WTC11 (cell line): ENCODE results near the gene PATL2. TPM values are rescaled to one million over a fixed set of nuclear protein-coding genes. Genes with fewer than 3 reads are reported as not detected.
"Not testable (repeated sequence)": the region's sequence is repeated elsewhere in the genome, so short reads cannot be mapped to it uniquely, and the experiment has no call there.

Experiments used
- ATAC-seq: fragments of 200-7000 bp; cut with Tn5 transposase; 2 replicates; pipeline ENCODE4 v1.10.0; 2021; ENCODE audit warnings: mild to moderate bottlenecking, moderate library complexity
- CTCF ChIA-PET: fragments of 300-600 bp; sonication (Branson Sonifier 250); formaldehyde crosslinking; loops from one replicate; lab custom pipeline; 2021; ENCODE audit warnings: antibody characterized with exemption; lab: Charles Lee
- POLR2A ChIA-PET: fragments of 350-600 bp; sonication (Branson Sonifier 250); formaldehyde crosslinking; loops from one replicate; lab custom pipeline; 2021; ENCODE audit warnings: antibody characterized with exemption; lab: Charles Lee
- DNase-seq: peaks from one replicate; pipeline ENCODE4 v3.0.0; 2021; ENCODE audit warnings: low spot score
- H3K27ac Mint-ChIP-seq: 2 replicates; pipeline ENCODE4 v1.8.0; 2021; ENCODE audit warnings: mixed read lengths
- H3K27me3 Mint-ChIP-seq: 2 replicates; pipeline ENCODE4 v1.8.0; 2021; ENCODE audit warnings: low read depth, mild to moderate bottlenecking, moderate library complexity, mixed read lengths
- H3K36me3 Mint-ChIP-seq: 2 replicates; pipeline ENCODE4 v1.8.0; 2021; ENCODE audit warnings: mixed read lengths
- H3K4me1 Mint-ChIP-seq: 2 replicates; pipeline ENCODE4 v1.8.0; 2022; ENCODE audit warnings: mixed read lengths
- H3K4me3 Mint-ChIP-seq: 2 replicates; pipeline ENCODE4 v1.8.0; 2021; ENCODE audit warnings: mild to moderate bottlenecking, moderate library complexity, mixed read lengths
- H3K9me3 Mint-ChIP-seq: 2 replicates; pipeline ENCODE4 v1.8.0; 2021; ENCODE audit warnings: mixed read lengths
- ELF4 ChIP-seq: sonication (generic); formaldehyde crosslinking; IDR thresholded peaks from 2 replicates; pipeline ENCODE4 v1.8.1; 2022; ENCODE audit warnings: low read depth, mild to moderate bottlenecking, moderate library complexity, missing genetic modification reagents
- ETV6 ChIP-seq: sonication (generic); formaldehyde crosslinking; IDR thresholded peaks from 2 replicates; pipeline ENCODE4 v1.8.1; 2022; ENCODE audit warnings: mild to moderate bottlenecking, missing genetic modification reagents
- GABPB1 ChIP-seq: sonication (generic); formaldehyde crosslinking; IDR thresholded peaks from 2 replicates; pipeline ENCODE4 v1.8.1; 2023; ENCODE audit warnings: mild to moderate bottlenecking, missing genetic modification reagents
- IRF2 ChIP-seq: sonication (generic); formaldehyde crosslinking; IDR thresholded peaks from 2 replicates; pipeline ENCODE4 v1.8.0; 2022; ENCODE audit warnings: low read depth, missing genetic modification reagents, borderline replicate concordance
- NFATC4 ChIP-seq: fragments of 250-450 bp; sonication (Bioruptor Pico); IDR thresholded peaks from 2 replicates; pipeline ENCODE4 v1.9.0; 2021; ENCODE audit warnings: mild to moderate bottlenecking
- NR2C2 ChIP-seq: sonication (generic); formaldehyde crosslinking; IDR thresholded peaks from 2 replicates; pipeline ENCODE4 v1.8.0; 2022; ENCODE audit warnings: mild to moderate bottlenecking, missing genetic modification reagents
- SOX15 ChIP-seq: fragments of 250-450 bp; sonication (Bioruptor Pico); IDR thresholded peaks from 2 replicates; pipeline ENCODE4 v1.9.0; 2021; ENCODE audit warnings: mild to moderate bottlenecking
- TCF7 ChIP-seq: sonication (generic); formaldehyde crosslinking; IDR thresholded peaks from 2 replicates; pipeline ENCODE4 v1.8.0; 2022; ENCODE audit warnings: mild to moderate bottlenecking, low read depth, missing genetic modification reagents, moderate library complexity
- TEAD1 ChIP-seq: sonication (generic); formaldehyde crosslinking; IDR thresholded peaks from 2 replicates; pipeline ENCODE4 v1.8.0; 2022; ENCODE audit warnings: mild to moderate bottlenecking, missing genetic modification reagents
- TP53 ChIP-seq: sonication (generic); formaldehyde crosslinking; IDR thresholded peaks from 2 replicates; pipeline ENCODE4 v1.8.1; 2023; ENCODE audit warnings: mild to moderate bottlenecking, missing genetic modification reagents
- ZNF121 ChIP-seq: sonication (generic); formaldehyde crosslinking; IDR thresholded peaks from 2 replicates; pipeline ENCODE4 v1.8.0; 2023; ENCODE audit warnings: missing genetic modification reagents
- ZNF138 ChIP-seq: sonication (generic); formaldehyde crosslinking; conservative IDR thresholded peaks from 2 replicates; pipeline ENCODE4 v1.8.1; 2022; ENCODE audit warnings: mild to moderate bottlenecking, moderate library complexity, missing genetic modification reagents
- ZNF396 ChIP-seq: fragments of 250-450 bp; sonication (Bioruptor Pico); IDR thresholded peaks from 2 replicates; pipeline ENCODE4 v1.8.0; 2021; ENCODE audit warnings: mild to moderate bottlenecking, moderate library complexity, borderline replicate concordance
- ZNF671 ChIP-seq: fragments of 250-450 bp; sonication (Bioruptor Pico); IDR thresholded peaks from 2 replicates; pipeline ENCODE4 v1.8.0; 2021; ENCODE audit warnings: mild to moderate bottlenecking
- total RNA-seq: library from RNA; stranded (reverse); gene quantifications from 3 replicates; pipeline ENCODE4 v1.2.3, GENCODE V29; 2021
- TF ChIP-seq, protein P1 (sequence below): sonication (generic); formaldehyde crosslinking; IDR thresholded peaks from 2 replicates; pipeline ENCODE4 v1.8.0; 2022; ENCODE audit warnings: missing genetic modification reagents
- TF ChIP-seq, protein P2 (sequence below): fragments of 250-450 bp; sonication (Bioruptor Pico); IDR thresholded peaks from 2 replicates; pipeline ENCODE4 v1.9.0; 2021; ENCODE audit warnings: mild to moderate bottlenecking
- TF ChIP-seq, protein P3 (sequence below): sonication (generic); formaldehyde crosslinking; IDR thresholded peaks from 2 replicates; pipeline ENCODE4 v1.8.1; 2023; ENCODE audit warnings: mild to moderate bottlenecking, missing genetic modification reagents, moderate library complexity

The PATL2 gene
- total RNA-seq, 1 experiment from 2014 or later = 0.59 TPM

DNA sequence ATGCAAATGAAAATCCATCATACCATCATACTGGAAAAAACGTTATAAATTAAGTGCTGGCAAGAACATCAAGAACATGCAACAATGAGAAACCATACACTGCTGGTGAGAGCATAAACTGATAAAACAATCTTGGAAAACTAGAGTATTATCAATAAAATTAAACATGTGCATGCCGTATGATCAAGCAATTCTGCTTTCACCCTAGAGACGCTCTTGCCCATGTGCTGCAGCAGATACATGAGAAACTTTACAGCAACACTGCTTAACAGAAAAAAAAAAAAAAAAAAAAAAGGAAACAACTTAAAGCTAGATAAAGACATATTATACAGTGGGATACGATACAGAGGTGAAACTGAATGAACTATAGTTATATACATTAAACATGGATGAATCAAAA, 69.5 kb downstream of the PATL2 start (continued):
- TF ChIP-seq, protein P1, sequence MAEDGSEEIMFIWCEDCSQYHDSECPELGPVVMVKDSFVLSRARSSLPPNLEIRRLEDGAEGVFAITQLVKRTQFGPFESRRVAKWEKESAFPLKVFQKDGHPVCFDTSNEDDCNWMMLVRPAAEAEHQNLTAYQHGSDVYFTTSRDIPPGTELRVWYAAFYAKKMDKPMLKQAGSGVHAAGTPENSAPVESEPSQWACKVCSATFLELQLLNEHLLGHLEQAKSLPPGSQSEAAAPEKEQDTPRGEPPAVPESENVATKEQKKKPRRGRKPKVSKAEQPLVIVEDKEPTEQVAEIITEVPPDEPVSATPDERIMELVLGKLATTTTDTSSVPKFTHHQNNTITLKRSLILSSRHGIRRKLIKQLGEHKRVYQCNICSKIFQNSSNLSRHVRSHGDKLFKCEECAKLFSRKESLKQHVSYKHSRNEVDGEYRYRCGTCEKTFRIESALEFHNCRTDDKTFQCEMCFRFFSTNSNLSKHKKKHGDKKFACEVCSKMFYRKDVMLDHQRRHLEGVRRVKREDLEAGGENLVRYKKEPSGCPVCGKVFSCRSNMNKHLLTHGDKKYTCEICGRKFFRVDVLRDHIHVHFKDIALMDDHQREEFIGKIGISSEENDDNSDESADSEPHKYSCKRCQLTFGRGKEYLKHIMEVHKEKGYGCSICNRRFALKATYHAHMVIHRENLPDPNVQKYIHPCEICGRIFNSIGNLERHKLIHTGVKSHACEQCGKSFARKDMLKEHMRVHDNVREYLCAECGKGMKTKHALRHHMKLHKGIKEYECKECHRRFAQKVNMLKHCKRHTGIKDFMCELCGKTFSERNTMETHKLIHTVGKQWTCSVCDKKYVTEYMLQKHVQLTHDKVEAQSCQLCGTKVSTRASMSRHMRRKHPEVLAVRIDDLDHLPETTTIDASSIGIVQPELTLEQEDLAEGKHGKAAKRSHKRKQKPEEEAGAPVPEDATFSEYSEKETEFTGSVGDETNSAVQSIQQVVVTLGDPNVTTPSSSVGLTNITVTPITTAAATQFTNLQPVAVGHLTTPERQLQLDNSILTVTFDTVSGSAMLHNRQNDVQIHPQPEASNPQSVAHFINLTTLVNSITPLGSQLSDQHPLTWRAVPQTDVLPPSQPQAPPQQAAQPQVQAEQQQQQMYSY (CRISPR knock-in tag) = no peak
- TF ChIP-seq IRF2 (CRISPR knock-in tag) = no peak
- TF ChIP-seq SOX15 (CRISPR knock-in tag) = no peak
- TF ChIP-seq ELF4 (CRISPR knock-in tag) = no peak
- no peak for TF ChIP-seq ZNF138 (CRISPR knock-in tag)
- TF ChIP-seq TCF7 (CRISPR knock-in tag) = no peak
- TF ChIP-seq ETV6 = no peak

DNA sequence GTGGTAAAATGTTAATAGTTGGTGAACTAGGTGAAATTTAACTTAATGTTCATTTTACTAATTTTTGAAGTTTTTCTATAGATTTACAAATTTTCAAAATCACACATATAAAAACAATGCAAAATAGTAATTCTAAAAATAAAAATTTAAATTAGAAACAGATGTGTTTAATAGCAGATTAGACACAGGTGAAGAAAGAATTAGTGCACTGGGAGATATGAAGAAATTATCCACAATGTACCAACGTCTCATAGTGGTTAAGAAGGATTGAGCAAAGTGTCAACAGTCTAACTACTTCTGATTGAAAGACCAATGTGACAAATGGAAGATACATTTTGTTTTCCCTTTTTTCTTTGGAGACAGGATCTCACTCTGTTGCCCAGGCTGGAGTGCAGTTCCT, 74.1 kb downstream of the PATL2 start:
- POLR2A ChIA-PET = no interaction called here
- H3K27ac Mint-ChIP-seq = no peak overlapping the region
- CTCF ChIA-PET = no interaction called here

DNA sequence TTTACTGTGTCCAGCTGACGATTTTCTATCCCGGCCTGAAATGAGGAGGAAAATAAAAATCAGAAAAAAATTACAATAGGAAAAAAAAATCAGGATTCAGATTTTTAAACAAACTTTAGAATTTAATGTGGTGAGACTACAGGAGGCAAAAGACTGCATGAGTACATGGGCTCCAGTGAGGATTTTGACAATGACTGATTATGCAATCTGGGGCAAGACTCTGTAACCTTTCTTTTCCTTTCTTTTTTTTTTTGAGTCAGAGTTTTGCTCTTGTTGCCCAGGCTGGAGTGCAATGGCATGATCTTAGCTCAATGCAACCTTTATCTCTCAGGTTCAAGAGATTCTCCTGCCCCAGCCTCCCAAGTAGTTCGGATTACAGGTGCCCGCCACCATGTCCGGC, 77.5 kb downstream of the PATL2 start:
- POLR2A ChIA-PET = no interaction called here
- Mint-ChIP-seq H3K4me1 (no peaks in the 10 kb centered on the region), H3K4me3 (no peak overlapping the region), H3K36me3 (peaks cover 51% of the 10 kb centered on the region), H3K27ac (no peak overlapping the region), H3K9me3 (0 out of 2 replicates have a peak, but pooled peaks cover 3% of the 10 kb centered on the region), H3K27me3 (no peaks in the 10 kb centered on the region)
- ATAC-seq (no peak), DNase-seq (no peak)
- CTCF ChIA-PET = no interaction called here
- no peak for TF ChIP-seq ZNF396 (CRISPR knock-in tag)
- no peak for TF ChIP-seq ZNF121 (CRISPR knock-in tag)
- TF ChIP-seq NFATC4 (CRISPR knock-in tag) = no peak
- TF ChIP-seq, protein P2, sequence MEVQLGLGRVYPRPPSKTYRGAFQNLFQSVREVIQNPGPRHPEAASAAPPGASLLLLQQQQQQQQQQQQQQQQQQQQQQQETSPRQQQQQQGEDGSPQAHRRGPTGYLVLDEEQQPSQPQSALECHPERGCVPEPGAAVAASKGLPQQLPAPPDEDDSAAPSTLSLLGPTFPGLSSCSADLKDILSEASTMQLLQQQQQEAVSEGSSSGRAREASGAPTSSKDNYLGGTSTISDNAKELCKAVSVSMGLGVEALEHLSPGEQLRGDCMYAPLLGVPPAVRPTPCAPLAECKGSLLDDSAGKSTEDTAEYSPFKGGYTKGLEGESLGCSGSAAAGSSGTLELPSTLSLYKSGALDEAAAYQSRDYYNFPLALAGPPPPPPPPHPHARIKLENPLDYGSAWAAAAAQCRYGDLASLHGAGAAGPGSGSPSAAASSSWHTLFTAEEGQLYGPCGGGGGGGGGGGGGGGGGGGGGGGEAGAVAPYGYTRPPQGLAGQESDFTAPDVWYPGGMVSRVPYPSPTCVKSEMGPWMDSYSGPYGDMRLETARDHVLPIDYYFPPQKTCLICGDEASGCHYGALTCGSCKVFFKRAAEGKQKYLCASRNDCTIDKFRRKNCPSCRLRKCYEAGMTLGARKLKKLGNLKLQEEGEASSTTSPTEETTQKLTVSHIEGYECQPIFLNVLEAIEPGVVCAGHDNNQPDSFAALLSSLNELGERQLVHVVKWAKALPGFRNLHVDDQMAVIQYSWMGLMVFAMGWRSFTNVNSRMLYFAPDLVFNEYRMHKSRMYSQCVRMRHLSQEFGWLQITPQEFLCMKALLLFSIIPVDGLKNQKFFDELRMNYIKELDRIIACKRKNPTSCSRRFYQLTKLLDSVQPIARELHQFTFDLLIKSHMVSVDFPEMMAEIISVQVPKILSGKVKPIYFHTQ (CRISPR knock-in tag) = no peak
- TF ChIP-seq GABPB1 (CRISPR knock-in tag) = no peak

More for the DNA sequence above, 74.1 kb downstream of the PATL2 start:
- ATAC-seq = no peak
- Mint-ChIP-seq H3K4me1 (no peaks in the 10 kb centered on the region), H3K36me3 (peaks cover 35% of the 10 kb centered on the region), H3K27me3 (no peaks in the 10 kb centered on the region), H3K9me3 (0 out of 2 replicates have a peak, but pooled peaks cover 3% of the 10 kb centered on the region), H3K4me3 (no peak overlapping the region)
- TF ChIP-seq TP53 (CRISPR knock-in tag) (no peak), TEAD1 (CRISPR knock-in tag) (no peak), NR2C2 (CRISPR knock-in tag) (no peak), ZNF671 (no peak), TCF7 (CRISPR knock-in tag) (no peak)
- TF ChIP-seq, protein P3, sequence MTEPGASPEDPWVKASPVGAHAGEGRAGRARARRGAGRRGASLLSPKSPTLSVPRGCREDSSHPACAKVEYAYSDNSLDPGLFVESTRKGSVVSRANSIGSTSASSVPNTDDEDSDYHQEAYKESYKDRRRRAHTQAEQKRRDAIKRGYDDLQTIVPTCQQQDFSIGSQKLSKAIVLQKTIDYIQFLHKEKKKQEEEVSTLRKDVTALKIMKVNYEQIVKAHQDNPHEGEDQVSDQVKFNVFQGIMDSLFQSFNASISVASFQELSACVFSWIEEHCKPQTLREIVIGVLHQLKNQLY (CRISPR knock-in tag) = no peak
- DNase-seq = no peak

DNA sequence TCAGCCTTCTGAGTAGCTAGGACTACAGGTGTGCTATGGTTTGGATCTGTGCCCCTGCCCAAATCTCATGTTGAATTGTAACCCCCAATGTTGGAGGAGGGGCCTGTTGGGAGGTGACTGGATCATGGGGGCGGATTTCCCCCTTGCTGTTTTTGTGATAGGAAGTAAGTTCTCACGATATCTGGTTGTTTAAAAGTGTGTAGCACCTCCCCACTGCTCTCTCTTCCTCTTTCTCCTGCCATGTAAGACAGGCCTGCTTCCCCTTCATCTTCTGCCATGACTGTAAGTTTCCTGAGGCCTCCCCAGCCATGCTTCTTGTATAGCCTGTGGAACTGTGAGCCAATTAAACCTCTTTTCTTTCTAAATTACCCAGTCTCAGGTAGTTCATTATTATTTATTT, 85.8 kb downstream of the PATL2 start:
- ATAC-seq, H3K4me1 Mint-ChIP-seq, H3K9me3 Mint-ChIP-seq, H3K27me3 Mint-ChIP-seq, DNase-seq, H3K27ac Mint-ChIP-seq, POLR2A ChIA-PET, H3K4me3 Mint-ChIP-seq: not testable (repeated sequence)
- peaks cover 26% of the 10 kb centered on the region for H3K36me3 Mint-ChIP-seq
- CTCF ChIA-PET = interaction anchor here (0.6 kb wide), 1 partner anchor 82 kb away, joined by 3 read pairs; no protein-coding TSS in a partner anchor
